ENCODE data around the gene TDG.
"Not testable (repeated sequence)": the region's sequence is repeated elsewhere in the genome, so short reads cannot be mapped to it uniquely, and the experiment has no call there.

TDG gene

DNA sequence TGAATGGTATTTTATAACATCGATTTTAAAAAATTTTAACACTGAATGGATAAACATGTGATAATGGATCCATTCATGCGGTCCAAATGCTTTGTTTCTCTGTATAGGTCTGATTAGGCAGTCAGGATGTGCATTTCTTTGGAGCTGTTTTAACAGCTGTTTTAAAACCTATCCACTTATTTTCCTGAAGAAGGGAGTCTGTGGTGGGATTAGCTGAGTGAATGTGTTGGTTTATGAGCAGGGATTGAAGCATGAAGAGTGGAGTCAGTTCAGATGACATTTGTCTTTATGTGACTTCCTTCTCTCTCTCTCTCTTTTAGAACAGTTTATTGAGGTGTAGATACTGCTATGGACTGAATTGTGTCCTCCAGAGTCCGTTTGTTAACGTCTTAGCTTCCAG lies 46.7 kb downstream of the TDG start:
- no peak overlapping the region for H3K4me3 ChIP-seq (ENCODE audit: low read depth, low read length)
- DNase-seq (ENCODE audit: low read depth, low spot score), result no peak
- ChIA-PET POLR2A (no interaction called here), CTCF (no interaction called here)
- TF ChIP-seq, protein P1, sequence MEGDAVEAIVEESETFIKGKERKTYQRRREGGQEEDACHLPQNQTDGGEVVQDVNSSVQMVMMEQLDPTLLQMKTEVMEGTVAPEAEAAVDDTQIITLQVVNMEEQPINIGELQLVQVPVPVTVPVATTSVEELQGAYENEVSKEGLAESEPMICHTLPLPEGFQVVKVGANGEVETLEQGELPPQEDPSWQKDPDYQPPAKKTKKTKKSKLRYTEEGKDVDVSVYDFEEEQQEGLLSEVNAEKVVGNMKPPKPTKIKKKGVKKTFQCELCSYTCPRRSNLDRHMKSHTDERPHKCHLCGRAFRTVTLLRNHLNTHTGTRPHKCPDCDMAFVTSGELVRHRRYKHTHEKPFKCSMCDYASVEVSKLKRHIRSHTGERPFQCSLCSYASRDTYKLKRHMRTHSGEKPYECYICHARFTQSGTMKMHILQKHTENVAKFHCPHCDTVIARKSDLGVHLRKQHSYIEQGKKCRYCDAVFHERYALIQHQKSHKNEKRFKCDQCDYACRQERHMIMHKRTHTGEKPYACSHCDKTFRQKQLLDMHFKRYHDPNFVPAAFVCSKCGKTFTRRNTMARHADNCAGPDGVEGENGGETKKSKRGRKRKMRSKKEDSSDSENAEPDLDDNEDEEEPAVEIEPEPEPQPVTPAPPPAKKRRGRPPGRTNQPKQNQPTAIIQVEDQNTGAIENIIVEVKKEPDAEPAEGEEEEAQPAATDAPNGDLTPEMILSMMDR (IDR thresholded peaks at IDR 0.05; ENCODE audit: insufficient read depth, low read length, missing control alignments), result no peak

DNA sequence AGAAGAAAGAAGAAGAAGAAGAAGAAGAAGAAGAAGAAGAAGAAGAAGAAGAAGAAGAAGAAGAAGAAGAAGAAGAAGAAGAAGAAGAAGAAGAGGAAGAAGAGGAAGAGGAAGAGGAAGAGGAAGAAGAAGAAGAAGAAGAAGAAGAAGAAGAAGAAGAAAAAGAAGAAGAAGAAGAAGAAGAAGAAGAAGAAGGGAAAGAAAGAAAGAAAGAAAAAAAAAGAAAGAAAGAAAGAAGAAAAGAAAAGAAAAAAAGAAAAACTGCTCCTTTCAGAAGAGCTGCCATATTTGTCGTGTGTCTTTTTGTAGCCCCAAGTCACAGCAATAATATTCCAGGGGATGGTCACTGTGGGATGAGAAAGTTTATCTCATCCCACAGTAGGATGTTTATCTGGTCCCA lies 56.2 kb downstream of the TDG start:
- POLR2A ChIA-PET; DNase-seq (ENCODE audit: low read depth, low spot score); CTCF ChIA-PET; H3K4me3 ChIP-seq (ENCODE audit: low read depth, low read length): not testable (repeated sequence)

DNA sequence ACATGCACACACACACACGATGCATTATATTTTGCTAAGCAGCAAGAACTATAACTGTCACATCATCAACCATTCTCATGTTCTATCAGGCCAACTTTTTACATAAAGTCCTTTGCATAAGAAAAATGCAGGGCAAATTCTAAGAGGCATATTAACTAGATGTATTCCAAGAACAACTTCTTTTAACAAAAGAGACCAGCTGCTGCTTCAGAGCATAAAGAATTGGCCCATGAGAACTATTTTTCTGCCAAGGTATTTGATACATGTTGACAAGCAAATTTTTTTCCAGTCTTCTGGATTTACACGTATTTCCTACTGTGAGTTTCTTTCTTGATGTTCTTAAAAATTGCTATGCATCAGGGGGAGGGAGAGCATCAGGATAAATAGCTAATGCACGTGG lies 57.1 kb downstream of the TDG start:
- no peak for DNase-seq (ENCODE audit: low read depth, low spot score)
- H3K4me3 ChIP-seq (ENCODE audit: low read depth, low read length), result no peak overlapping the region
- TF ChIP-seq, protein P1 (IDR thresholded peaks at IDR 0.05; ENCODE audit: insufficient read depth, low read length, missing control alignments), result no peak
- CTCF ChIA-PET, result interaction anchor here (0.9 to 1.1 kb wide), 2 partner anchors 9 to 19 kb away, joined by 3 to 4 read pairs; no protein-coding TSS in a partner anchor
- POLR2A ChIA-PET, result no interaction called here

DNA sequence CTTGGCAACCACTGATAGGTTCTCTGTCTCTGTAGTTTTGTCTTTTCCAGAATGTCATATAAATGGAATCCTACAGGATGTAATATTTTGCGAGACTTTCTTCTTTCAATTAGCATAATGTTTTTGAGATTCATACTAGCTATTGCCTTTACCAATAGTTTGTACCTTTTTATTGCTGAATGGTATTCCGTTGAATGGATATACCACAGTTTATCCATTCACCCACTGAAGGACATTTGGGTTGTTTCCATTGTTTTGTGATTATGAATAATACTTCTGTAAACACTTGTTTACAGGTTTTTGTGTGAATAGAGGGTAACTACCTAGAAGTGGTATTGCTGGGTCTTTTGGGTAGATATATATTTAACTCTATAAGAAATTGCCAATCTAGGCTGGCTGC lies 58.0 kb downstream of the TDG start:
- no peak for DNase-seq (ENCODE audit: low read depth, low spot score)
- ChIA-PET POLR2A (no interaction called here), CTCF (interaction anchor here (0.9 kb wide), 1 partner anchor 10 kb away, joined by 3 read pairs; no protein-coding TSS in a partner anchor)
- TF ChIP-seq, protein P1 (IDR thresholded peaks at IDR 0.05; ENCODE audit: insufficient read depth, low read length, missing control alignments), result no peak
- H3K4me3 ChIP-seq (ENCODE audit: low read depth, low read length), result no peak overlapping the region

DNA sequence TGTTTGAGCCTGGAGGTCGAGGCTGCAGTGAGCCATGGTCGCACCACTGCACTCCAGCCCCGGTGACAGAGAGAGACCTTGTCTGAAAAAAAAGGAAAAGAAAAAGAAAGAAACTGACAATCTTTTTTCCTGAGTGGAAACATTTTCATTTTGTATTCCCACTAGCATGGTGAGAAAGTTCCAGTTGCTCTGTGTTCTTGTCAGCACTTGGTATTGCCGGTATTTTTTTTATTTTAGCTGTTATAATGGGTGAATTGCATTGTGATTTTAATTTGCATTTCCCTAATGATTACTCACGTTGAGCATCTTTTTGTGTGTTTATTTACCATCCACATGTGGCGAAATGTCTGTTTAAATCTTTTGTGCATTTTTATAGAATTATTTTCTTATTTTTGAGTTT lies 58.7 kb downstream of the TDG start:
- no peak for DNase-seq (ENCODE audit: low read depth, low spot score)
- H3K4me3 ChIP-seq (ENCODE audit: low read depth, low read length), result no peak overlapping the region
- TF ChIP-seq, protein P1 (IDR thresholded peaks at IDR 0.05; ENCODE audit: insufficient read depth, low read length, missing control alignments), result no peak
- ChIA-PET CTCF (no interaction called here), POLR2A (no interaction called here)

DNA sequence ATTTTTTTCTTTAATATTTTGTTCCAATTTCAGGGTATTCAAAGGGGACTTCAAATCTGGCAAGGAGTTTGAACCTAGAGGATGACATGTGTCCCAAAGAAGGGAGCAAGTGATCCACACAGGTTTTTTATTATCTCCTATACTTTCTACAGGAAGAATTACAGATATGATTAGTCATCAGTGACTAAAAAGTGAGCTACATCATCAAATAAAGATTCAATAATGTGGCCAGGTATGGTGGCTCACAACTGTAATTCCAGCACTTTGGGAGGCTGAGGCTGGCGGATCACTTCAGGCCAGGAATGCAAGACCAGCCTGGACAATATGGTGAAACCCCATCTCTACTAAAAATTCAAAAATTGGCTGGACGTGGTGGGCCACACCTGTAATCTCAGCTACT lies 60.1 kb downstream of the TDG start:
- CTCF ChIA-PET, result no interaction called here
- TF ChIP-seq, protein P1 (IDR thresholded peaks at IDR 0.05; ENCODE audit: insufficient read depth, low read length, missing control alignments), result no peak
- DNase-seq (ENCODE audit: low read depth, low spot score), result no peak
- POLR2A ChIA-PET, result no interaction called here
- no peak overlapping the region for H3K4me3 ChIP-seq (ENCODE audit: low read depth, low read length)

DNA sequence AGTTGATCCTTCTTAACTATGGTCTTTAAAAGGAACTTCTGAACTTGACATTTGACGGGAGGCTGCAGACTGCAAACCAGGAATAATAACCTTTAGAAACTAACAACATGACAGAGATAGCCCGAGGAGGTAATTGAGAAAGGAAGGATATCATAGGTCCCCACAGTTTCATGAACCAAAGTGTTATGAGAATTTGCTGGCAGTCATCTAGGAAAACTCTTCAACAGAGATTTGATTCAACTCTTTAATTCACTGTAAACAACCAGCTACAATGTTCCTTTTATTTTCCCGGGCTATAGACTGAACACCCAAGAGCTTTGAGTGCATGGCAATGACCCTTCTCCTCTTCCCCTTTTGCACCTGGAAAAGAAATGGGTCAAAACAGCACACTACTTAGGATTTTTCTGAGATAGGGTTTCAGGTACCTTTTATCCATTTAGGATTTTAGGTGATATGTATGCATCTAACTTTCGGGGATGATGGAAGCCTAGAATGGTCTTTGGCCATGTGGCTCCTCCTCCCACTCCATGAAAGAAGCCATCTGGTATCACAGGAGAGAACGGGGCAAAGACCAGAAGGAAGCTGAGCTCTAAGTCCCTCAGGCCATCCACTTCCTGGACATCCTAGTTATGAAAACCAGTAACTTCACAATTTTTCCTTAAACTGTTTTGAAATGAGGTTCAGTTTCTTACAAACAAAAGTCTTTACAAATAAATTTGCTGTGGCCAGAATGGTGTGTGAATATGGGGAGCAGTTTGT lies 61.3 kb downstream of the TDG start:
- TF ChIP-seq, protein P1 (IDR thresholded peaks at IDR 0.05; ENCODE audit: insufficient read depth, low read length, missing control alignments), result no peak
- POLR2A ChIA-PET, result no interaction called here
- CTCF ChIA-PET, result interaction anchor here (1.2 kb wide), 1 partner anchor 14 kb away, joined by 5 read pairs; no protein-coding TSS in a partner anchor
- H3K4me3 ChIP-seq (ENCODE audit: low read depth, low read length), result no peak overlapping the region
- DNase-seq (ENCODE audit: low read depth, low spot score), result no peak

DNA sequence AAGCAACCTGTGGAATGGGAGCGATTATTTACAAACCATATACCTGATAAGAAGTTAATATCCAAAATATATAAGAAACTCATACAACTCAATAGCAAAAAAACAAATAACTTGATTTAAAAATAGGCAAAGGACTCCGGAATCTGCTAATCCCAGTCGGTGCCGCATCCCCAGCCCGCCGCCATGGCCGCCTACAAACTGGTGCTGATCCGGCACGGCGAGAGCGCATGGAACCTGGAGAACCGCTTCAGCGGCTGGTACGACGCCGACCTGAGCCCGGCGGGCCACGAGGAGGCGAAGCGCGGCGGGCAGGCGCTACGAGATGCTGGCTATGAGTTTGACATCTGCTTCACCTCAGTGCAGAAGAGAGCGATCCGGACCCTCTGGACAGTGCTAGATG lies 64.9 kb downstream of the TDG start:
- DNase-seq (ENCODE audit: low read depth, low spot score); POLR2A ChIA-PET; H3K4me3 ChIP-seq (ENCODE audit: low read depth, low read length); CTCF ChIA-PET: not testable (repeated sequence)

DNA sequence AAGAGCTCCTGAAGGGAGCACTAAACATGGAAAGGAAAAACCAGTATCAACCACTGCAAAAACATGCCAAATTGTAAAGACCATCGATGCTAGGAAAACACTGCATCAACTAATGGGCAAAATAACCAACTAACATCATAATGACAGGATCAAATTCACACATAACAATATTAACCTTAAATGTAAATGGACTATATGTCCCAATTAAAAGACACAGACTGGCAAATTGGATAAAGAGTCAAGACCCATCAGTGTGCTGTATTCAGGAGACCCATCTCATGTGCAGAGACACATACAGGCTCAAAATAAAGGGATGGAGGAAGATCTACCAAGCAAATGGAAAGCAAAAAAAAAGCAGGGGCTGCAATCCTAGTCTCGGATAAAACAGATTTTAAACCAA lies 70.5 kb downstream of the TDG start:
- H3K4me3 ChIP-seq (ENCODE audit: low read depth, low read length); POLR2A ChIA-PET; DNase-seq (ENCODE audit: low read depth, low spot score); CTCF ChIA-PET: not testable (repeated sequence)
